PFSK-1 (cell line): ENCODE results near the gene CCP110.

ENCODE experiments used
- POLR2AphosphoS5 ChIP-seq: IDR thresholded peaks from 2 replicates; pipeline ENCODE4 v1.6.1; 2012; ENCODE audit warnings: low read depth, mild to moderate bottlenecking, control low read depth, low read length, moderate library complexity
- REST ChIP-seq, 2 experiments: IDR thresholded peaks; 2 replicates each; pipeline versions ENCODE4 v1.6.1 to v1.8.0; 2011 to 2012; ENCODE audit warnings: low read depth in 2 of 2, low read length in 2 of 2, control low read depth in 1 of 2, inconsistent platforms in 1 of 2, mild to moderate bottlenecking in 1 of 2, moderate library complexity in 1 of 2; ENCODE audit not compliant: insufficient read depth in 1 of 2
- SIN3A ChIP-seq: IDR thresholded peaks from 2 replicates; pipeline ENCODE4 v1.6.1; 2012; ENCODE audit warnings: mild to moderate bottlenecking, low read length, moderate library complexity, borderline replicate concordance; ENCODE audit not compliant: insufficient read depth

GRCh38 chr16:19563377-19563776 lies 39.6 kb downstream of the CCP110 start:
- TF ChIP-seq POLR2AphosphoS5 (no peak), REST (IDR thresholded peaks at IDR 0.05; ENCODE audit: insufficient read depth in 1 of 2, low read depth in 2 of 2, low read length in 2 of 2) (no peak), SIN3A (no peak)
